ENCODE data around the gene FOXA1. TPM values are rescaled to one million over a fixed set of nuclear protein-coding genes. Genes with fewer than 3 reads are reported as not detected.

The FOXA1 gene
- total and polyA plus RNA-seq, 9 of the 15 experiments (the other 6 are each of a cell fraction or from before 2014, with no cell fraction given), result 0.20 to 3.0 (median 1.3) TPM

DNA sequence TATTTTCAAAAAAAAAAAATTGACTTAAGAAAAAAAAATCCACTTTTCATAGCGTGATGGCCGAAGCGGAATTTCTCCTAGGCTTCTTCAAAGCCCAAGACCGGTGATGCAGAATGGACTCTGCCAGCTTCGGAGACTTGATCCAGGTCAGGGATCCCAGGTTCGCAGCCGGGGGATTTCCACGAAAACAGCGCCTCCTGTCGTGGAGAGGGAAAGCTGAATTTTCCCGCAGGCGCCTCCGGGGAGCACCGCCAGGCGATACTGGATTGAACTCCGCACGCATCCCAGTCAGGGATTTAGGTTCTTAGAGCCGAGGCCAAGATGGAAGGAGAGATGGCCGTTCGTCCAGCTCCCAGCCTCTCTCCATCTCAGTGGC, 2.5 kb upstream of the FOXA1 start:
- WGBS (ENCODE audit: insufficient coverage, low coverage, missing lambda C conversion rate), result 96% methylated on average over 10 of the region's 20 CpGs
- no TSS peak for BruUV-seq (replicated peaks)
- no peak overlapping the region for H3K9ac ChIP-seq (ENCODE audit: insufficient read depth in 1 of 2, low read depth in 2 of 2, low read length in 2 of 2)

More for the DNA sequence above, 2.5 kb upstream of the FOXA1 start:
- FAIRE-seq, result no peak
- Histone ChIP-seq H3K9me3 (replicated peaks; ENCODE audit: control insufficient read depth, insufficient read depth, low read depth, low read length) (no peaks in the 10 kb centered on the region; the same call in 1 of the 2 replicates), H3K27me3 (ENCODE audit: control insufficient read depth in 2 of 2, insufficient read depth in 2 of 2, low read length in 2 of 2) (peaks cover 6 to 17% of the 10 kb centered on the region in 2 experiments; a peak in 4 of 5 replicates), H4K20me1 (replicated peaks; ENCODE audit: control insufficient read depth, insufficient read depth, low read length) (no peaks in the 10 kb centered on the region), H3K9me1 (ENCODE audit: control insufficient read depth, insufficient read depth, low read length) (no peaks in the 10 kb centered on the region), H3K4me2 (ENCODE audit: insufficient read depth, low read length) (no peak overlapping the region), H3K27ac (ENCODE audit: extremely low read depth, low read depth, low read length) (no peak overlapping the region), H3K36me3 (ENCODE audit: control insufficient read depth, insufficient read depth, low read length) (no peaks in the 10 kb centered on the region), H3K4me3 (no peak overlapping the region), H3K4me1 (replicated peaks in 1 of 2; ENCODE audit: control insufficient read depth in 2 of 2, insufficient read depth in 2 of 2, low read length in 2 of 2) (peaks cover 3 to 29% of the 10 kb centered on the region in 2 experiments; a peak in 4 of 5 replicates), H3K79me2 (ENCODE audit: control insufficient read depth, insufficient read depth, low read length) (peaks cover 2% of the 10 kb centered on the region; the same call in 2 of the 3 replicates), H2AFZ (ENCODE audit: low read depth, low read length) (no peak overlapping the region)
- in situ Hi-C loops (cut with MboI), result loop anchor here (25.0 kb wide), 1 partner anchor 335 kb away; no protein-coding TSS in a partner anchor
- TF ChIP-seq POLR3A (IDR thresholded peaks at IDR 0.05; ENCODE audit: borderline replicate concordance, extremely low read depth, insufficient read depth, insufficient read length), result no peak
- TF ChIP-seq POLR2G (IDR thresholded peaks at IDR 0.05; ENCODE audit: low read depth, low read length), result no peak
- no peak for TF ChIP-seq ZBTB17 (CRISPR knock-in tag; IDR thresholded peaks at IDR 0.05)
- no peak for TF ChIP-seq CCAR2 (IDR thresholded peaks at IDR 0.05; ENCODE audit: low read depth, low read length)
- no peak for TF ChIP-seq LCOR (CRISPR knock-in tag; IDR thresholded peaks at IDR 0.05)
- TF ChIP-seq, protein P1, sequence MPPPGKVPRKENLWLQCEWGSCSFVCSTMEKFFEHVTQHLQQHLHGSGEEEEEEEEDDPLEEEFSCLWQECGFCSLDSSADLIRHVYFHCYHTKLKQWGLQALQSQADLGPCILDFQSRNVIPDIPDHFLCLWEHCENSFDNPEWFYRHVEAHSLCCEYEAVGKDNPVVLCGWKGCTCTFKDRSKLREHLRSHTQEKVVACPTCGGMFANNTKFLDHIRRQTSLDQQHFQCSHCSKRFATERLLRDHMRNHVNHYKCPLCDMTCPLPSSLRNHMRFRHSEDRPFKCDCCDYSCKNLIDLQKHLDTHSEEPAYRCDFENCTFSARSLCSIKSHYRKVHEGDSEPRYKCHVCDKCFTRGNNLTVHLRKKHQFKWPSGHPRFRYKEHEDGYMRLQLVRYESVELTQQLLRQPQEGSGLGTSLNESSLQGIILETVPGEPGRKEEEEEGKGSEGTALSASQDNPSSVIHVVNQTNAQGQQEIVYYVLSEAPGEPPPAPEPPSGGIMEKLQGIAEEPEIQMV (tag; conservative IDR thresholded peaks at IDR 0.05; ENCODE audit: low read depth), result no peak
- TF ChIP-seq WHSC1 (IDR thresholded peaks at IDR 0.05; ENCODE audit: low read length), result no peak
- TF ChIP-seq, protein P2, sequence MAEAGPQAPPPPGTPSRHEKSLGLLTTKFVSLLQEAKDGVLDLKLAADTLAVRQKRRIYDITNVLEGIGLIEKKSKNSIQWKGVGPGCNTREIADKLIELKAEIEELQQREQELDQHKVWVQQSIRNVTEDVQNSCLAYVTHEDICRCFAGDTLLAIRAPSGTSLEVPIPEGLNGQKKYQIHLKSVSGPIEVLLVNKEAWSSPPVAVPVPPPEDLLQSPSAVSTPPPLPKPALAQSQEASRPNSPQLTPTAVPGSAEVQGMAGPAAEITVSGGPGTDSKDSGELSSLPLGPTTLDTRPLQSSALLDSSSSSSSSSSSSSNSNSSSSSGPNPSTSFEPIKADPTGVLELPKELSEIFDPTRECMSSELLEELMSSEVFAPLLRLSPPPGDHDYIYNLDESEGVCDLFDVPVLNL (CRISPR knock-in tag; IDR thresholded peaks at IDR 0.05; ENCODE audit: low read depth), result no peak
- no peak for TF ChIP-seq CAMTA2 (CRISPR knock-in tag; conservative IDR thresholded peaks at IDR 0.05)
- ChIA-PET CTCF (ENCODE audit: low intra/inter-chr PET ratio) (no interaction called here), POLR2A (interaction anchor here (0.6 kb wide), 1 partner anchor 75 kb away, joined by 4 read pairs; no protein-coding TSS in a partner anchor)
- intact Hi-C loops (cut with micrococcal nuclease), result no loop called here
- no peak for ATAC-seq
- DNase-seq (ENCODE audit: extremely low read depth in 1 of 4, low spot score in 3 of 4), result no peak
